Activated naive CD4-positive, alpha-beta T cell (primary cell): ENCODE results near the gene EEF2K.
"Not testable (repeated sequence)": the region's sequence is repeated elsewhere in the genome, so short reads cannot be mapped to it uniquely, and the experiment has no call there.

ENCODE experiments used
- DNase-seq, 4 experiments: peaks; one replicate each; lab custom pipeline; 2025; lab: John Stamatoyannopoulos, UW

Gene EEF2K

DNA sequence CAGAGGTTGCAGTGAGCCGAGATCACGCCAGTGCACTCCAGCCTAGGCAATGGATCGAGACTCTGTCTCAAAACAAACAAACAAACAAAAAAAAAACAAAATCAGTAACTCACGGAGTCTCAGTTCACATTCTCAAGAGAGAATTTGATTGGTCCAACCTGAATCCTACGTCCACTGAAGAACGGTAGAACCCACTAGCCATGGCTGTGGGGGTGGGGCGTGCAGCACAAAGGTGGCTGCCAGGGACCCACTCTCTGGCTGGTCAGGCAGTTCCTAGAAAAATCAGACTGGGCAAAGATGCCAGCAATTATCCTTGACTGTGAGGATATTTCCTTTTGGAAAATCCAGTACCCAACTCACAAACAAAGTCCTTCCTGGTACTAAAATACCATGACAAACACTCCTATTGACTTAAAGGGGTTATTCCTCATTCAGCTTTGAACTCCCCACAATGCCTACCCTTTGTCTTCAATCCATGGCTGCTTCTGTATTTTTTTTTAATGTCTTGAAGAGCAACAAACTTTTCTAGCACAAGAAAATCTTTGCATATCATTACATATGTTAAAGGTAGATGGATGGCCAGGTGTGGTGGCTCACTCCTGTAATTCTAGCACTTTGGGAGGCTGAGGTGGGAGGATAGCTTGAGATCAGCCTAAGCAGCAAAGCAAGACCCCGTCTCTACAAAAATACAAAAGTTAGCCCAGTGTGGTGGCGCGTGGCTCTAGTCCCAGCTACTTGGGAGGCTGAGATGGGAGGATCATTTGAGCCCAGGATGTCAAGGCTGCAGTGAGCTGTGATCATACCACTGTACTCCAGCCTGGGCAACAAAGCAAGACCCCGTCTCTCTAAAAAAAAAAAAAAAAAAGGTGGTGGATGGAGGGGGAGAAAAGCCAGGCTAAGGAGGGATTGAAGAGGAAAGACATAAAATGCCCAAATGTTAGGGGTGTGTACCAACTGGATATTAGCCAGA lies 87.3 kb downstream of the EEF2K start:
- DNase-seq: no peak

GRCh38 chr16:22296225-22297113 lies 90.4 kb downstream of the EEF2K start:
- no peak for DNase-seq

DNA sequence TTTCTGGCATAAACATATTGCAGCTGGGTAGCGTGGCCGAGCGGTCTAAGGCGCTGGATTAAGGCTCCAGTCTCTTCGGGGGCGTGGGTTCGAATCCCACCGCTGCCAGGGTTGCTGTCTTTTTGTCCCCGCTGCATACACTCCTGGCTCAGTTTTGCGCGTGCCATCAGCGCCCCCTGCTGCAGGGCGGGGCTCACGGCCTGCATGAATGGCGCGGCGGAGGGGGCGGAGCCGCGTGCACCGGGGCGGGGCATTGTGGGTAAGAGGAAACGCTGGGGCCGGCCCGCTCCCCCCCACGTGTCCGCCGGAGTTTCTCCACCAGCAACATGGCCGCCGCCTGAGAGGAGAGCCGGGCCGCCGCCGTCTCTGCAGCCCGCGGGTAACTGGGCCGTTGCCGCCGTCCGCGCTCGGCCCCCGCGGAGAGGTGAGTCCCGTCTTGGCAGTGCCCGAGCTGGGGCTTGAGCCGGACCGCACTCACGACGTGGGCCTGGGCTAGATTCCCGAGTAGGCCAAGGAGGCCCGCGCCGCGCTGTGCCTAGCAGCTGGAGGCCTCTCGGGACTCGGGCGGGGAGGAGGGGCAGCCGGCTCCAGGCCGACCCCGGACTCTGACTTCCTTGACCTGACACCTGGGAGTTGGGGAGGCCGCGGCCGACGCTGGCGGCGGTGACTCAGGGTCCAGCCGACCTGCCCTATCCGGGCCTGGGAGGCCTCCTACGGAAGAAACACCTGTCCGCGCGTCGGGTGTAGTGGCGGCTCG lies 91.2 kb downstream of the EEF2K start, which contains the start of gene POLR3E:
POLR3E (plus strand) TSS at position 296 of the 757 bp plus-strand sequence. CDS start 5,560 bp downstream, outside the sequence.
- DNase-seq: peak; percentile 99 to 100 (median 100)

GRCh38 chr16:22297871-22298733 lies 92.0 kb downstream of the EEF2K start:
- DNase-seq: peak; percentile 42 to 60 (median 60)

DNA sequence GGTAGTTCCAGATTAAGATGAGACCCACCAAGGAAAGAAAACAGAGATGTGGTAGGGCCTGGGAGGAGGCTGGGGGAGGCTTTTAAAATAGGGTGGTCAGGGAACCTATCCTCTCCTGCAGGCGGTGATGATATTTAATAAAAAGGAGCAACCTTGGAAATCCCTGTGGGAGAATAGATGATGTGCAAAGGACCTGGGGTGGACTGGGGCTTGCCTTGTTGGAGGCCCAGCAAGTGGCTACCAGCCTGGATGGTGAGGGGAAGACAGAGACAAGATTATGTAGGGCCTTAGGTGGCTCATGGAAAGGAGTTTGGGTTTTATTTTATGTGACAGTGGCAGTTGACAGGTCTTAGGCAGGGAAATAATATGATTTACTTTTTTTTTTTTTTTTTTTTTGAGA lies 93.0 kb downstream of the EEF2K start:
- DNase-seq: no peak

DNA sequence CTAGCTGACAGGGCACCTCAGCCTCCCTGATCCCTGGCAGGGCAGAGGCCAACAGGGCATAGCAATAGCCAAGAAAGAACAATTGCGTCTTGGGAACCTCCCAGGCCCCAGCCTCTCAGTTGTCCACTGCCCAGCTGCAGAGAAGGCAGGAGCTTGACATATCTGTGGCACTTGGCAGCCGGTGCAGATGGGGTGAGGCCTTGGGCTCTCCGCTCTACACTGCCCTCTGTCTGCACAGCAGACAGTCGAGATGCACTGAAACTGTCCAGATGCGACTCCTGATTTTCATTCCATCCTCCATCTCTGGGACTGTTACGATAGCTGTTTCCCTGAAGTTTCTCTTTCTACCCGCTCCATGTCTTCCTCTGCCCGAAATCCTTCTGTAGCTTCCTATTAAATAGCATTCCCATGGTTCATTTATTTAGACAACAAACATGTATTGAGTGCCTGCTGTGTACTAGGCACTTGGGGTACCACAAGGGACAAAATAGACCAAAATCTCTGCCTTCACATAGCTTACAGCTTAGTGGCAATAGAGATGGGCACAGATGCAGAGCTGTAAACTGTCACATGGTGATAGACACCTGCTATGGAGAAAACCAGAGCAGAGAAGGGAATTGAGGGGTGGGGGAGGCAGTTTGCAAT lies 94.5 kb downstream of the EEF2K start:
- peak in 2 of 4 experiments; percentile 16 to 33 for DNase-seq

GRCh38 chr16:22301423-22301822 lies 95.3 kb downstream of the EEF2K start:
- DNase-seq: not testable (repeated sequence)

DNA sequence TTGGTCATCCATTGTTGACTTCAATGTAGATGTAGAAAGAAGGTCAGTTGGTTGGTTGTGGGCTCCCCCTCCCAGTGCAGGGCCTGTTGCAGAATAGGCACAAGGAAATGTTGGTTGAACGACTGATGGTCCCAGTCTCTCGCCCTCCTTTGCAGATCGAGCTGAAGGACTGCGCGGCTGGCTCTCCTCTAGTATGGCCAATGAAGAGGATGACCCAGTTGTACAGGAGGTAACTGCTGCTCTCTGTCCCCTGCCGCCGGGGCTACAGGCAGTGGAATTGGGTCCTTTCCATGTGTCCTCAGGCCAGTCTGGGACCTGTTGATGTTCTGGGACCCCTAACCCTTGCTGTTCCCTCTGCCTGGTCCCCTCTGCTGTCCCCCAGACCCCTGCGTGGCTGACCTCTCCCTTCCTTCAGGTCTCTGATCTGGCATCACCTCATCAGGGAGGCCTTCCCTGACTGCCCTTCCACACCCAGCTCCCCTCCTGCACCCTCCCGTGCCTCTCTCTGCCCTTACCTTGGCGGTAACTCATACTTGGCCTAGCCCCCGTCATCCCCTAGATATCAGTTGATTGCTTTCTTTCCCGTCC lies 96.8 kb downstream of the EEF2K start:
- no peak for DNase-seq

DNA sequence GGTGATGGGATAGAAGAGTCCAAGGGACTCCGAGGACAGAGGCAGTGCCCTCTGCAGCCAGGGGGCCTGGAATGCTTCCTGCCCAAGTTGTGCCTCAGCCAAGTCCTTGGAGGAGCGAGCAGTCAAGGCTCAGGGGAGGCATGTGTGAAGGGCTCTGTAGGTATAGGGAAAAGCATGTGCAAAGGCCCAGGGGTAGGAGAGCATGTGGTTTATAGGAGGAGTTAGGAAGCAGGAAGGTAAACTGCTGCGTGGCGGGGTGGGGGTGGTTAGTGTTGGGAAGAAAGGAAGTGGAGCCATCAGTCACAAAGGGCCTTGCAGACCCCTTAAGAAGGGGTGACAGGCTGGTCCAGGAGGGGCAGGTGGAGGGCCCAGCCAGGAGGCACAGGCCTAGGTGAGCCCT lies 98.3 kb downstream of the EEF2K start:
- no peak for DNase-seq

GRCh38 chr16:22306788-22307187 lies 100.7 kb downstream of the EEF2K start:
- DNase-seq: no peak

- no peak for DNase-seq
These were observed 101.8 kb downstream of the EEF2K start for GRCh38 chr16:22307838-22308237.

- DNase-seq: no peak
These were observed 102.9 kb downstream of the EEF2K start for GRCh38 chr16:22308824-22309520.

- DNase-seq: no peak
These were observed 105.4 kb downstream of the EEF2K start for GRCh38 chr16:22311520-22311919.

DNA sequence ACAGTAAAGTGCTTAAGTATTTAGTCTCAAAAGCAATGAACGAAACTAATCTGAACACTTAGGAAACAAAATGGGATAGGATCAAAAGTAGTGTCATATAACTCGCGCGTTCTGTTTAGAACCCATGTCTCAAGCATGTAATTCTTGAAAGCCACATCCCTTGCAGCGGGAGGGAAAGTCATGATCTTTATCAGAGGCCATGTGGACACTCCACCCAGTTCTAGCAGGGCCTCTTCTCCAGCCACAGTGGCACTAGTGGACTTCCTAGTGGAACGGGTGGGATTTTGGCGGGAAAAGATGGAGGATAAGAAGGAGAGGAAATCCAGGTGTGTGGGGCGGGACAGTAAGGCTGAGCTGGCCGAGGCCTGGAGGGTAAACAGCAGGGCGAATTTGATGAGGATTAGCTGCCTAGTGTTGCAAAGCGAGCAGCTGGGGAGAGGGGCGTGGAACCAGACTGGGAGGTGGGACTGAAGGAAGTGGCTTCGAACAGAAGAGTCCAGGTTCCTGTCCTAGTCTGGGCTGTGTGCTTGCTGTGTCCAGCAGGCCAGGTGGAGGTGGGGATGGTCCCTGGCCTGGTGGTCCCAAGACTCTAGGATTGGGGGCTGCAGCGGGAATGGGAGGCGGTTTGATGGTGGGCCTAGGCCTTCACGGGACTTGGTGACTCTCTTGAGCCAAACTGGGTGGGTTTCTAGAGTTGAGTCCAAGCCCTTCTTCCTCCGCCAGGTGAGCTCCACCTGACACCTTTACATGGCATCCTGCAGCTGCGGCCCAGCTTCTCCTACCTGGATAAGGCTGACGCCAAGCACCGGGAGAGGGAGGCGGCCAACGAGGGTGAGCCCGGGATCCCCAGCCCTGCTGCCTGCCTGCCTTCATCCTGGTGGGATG lies 107.1 kb downstream of the EEF2K start:
- no peak for DNase-seq

GRCh38 chr16:22313876-22314470 lies 107.9 kb downstream of the EEF2K start:
- DNase-seq: no peak

DNA sequence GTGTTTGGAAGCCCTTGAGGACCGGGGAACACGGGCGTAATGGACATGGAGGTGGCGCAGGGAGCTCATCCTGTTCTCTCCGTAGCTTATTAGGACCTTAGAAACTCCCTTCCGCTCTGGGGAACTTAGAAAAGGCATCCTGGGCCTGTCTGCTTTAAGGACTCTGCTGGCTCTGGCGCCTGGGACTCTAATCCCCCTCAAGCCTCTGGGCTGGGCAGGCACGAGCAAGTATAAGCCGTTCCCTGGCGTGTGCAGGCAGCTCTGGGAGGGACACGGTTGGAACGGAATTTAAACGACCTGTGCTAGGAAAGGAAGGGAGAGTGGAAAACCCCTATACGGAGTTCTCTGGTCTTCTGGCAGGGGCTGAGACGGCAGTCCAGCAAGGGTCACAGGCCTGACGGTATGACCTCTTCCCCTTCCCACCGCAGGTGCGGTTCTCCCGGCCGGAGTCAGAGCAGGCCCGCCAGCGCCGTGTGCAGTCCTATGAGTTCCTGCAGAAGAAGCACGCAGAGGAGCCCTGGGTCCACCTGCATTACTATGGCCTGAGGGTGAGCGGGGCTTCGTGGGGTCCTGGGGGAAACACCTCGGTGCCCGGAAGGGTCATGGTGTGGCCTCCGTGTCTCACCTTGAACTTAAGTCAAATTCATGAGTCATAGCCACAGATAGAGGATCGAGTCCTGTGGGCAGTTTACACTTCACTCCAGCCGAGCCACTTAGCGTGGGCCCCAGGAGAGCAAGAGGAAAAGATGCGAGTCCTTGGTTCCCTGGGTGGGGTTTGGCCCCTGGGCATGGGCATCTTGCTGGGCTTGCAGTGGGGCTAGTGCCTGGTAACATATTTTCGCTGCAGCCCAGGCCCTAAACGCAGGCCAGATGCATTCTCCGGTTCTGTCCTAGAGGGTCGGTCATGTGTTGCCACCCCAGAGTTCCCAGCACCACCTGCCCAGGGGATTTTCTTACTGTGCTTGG lies 108.9 kb downstream of the EEF2K start:
- no peak for DNase-seq

DNA sequence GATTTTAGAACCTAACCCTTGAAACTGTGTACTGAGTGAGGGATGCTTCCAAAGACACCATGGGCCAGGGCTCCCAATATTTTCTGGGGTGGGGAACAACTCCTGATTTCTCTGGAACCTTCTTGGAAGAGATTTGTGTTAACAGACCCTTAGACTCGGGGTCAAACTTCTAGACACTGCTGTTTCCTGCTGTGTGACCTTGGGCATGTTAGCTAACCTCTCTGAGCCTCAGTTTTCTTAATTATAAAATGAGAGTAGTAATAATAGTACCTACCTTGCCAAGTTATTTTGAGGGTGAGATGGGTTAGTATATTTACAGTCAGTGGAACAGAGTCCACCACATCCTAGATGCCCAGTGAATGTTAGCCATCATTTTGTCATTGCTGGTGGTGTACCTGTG lies 109.9 kb downstream of the EEF2K start:
- no peak for DNase-seq
